ENCODE data around the gene TBC1D22A.

The TBC1D22A gene

DNA sequence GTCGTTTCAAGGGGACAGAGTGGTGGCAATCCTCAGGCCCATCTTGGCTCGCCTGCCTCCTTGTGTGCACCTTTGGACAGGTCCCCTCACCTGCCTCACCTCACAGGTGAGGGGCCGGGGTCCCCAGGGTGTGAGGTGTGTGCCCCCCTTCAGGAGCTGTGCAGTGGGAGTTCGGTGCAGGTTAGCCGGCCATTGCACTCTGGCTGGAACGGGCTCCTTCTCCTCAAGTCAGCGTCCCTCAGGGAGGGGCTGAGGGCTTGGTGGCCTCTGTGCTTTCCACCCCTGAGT is 269.1 kb downstream of the TBC1D22A start:
- DNase-seq (ENCODE audit: low read depth, low spot score), result no peak

DNA sequence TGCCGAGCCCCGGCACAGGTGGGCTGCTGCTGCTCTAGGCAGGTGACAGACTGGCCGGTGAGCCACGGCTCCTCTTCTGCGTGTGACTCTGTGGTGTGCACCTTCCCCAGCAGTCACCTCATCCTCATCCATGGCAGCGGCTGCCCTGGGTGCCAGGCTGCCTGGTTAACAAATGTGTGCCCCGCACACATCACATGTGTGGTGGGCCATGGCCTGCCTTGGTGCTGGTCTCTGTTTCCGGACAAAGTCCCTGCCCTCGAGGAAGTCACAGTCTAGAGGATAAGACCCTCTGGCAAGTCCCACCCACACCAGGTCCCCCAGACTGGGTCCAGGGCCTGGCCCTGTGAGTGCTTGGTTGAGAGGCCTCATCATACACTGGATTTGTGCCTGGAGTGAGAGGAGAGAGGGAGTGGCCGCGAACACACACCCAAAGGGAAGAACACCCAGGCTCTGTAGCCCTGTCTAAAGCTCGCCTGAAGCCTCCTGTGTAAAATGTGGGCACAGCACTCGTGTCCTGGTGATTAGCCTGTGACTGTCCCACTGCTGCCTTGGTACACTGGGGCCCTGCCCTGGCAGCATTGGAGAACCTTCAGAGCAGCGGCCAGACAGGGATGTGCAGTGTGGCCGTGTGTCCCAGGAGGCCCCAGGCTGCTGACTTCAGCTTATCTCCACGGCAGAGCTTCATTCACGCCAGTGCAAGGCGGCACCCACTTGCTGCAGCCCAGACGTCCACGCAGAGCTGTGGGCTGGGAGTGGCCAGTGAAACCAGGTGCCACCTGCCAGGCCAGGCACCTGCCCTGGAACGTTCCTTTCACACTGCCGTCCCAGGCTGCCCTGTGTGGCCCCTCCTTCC is 269.9 kb downstream of the TBC1D22A start:
- DNase-seq (ENCODE audit: low read depth, low spot score), result no peak

DNA sequence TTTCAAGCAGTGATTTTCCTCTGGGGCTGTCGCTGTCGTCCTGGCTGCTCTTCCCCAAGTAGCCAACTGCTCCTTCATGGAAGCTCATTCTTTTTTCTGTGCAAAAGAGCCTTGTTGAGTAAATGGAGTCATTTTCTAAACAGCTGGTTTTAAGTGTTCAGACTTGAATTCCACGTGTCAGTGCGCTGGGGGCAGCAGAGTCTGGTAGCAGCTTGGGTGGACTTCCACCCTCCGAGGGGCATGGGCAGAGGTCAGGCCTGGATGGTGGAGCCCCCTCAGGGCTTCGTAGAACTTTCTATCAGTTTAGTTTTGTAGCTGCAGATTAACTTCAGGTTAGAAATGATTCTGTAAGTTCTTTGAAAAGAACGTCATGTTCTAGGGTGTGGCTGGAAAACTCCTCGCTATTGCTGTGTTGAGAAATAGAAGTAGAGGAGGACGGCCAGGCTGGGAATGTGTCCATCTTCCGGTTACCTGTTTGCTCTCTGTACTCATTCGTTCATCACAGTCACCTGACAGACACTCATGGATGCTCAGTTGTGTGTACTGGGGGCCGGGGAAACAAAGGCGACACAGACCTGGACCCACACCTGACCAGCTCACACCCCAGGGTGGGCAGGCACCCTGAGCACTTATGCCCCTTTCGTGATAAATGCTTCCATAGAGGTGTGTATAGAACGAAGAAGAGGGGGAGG is 270.7 kb downstream of the TBC1D22A start:
- no peak for DNase-seq (ENCODE audit: low read depth, low spot score)

DNA sequence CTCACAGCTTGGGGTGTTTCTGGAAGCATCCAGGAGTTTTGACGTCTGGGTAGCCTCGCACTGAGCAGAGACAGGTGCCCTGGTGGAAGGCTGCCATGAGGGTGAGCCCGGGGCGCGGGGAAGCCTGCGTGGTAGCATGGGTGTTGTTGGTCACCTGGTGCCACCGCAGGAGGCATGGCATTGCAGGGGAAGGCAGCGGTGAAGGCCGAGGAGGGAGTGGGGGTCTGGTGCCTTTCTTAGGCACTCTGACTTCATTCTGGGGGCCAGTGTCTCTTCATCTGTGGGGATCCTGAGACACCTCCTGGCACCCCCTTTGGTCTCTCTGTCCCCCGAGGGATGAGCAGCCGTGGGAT is 271.2 kb downstream of the TBC1D22A start:
- DNase-seq (ENCODE audit: low read depth, low spot score), result no peak

DNA sequence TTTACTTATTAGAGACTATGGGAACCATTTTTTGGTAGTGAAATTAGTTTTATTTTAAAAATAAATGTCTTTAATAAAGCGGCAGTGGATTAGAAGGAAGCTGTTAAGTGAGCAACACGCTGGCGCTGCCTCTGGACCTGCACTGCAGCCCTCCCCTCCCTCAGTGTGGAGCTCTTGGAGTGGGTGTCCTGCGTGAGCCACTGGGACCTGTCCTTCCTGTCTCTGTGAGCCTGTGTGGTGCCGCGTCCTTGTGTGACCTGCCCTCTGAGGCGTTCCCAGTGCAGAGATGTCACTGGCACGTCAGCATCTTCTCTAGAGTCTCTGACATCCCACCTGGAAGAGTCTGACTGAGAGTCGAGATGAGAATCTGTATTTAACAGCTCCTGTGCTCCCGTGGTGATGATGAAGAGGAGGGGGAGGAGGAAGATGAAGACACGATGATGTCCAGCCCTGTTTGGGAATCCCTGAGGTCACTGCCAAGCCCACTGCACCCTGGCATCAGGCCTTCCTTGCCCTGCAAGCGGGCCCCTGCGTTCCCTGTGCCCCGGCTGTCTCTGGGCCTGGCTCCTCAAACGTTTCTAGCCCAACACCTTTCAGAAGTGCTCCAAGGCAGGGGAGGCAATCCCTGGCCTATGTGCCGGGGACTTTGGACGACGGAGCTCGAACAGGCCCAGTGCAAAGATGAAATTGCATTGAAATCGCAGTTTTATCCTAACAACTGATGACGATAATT is 271.8 kb downstream of the TBC1D22A start:
- DNase-seq (ENCODE audit: low read depth, low spot score), result no peak

DNA sequence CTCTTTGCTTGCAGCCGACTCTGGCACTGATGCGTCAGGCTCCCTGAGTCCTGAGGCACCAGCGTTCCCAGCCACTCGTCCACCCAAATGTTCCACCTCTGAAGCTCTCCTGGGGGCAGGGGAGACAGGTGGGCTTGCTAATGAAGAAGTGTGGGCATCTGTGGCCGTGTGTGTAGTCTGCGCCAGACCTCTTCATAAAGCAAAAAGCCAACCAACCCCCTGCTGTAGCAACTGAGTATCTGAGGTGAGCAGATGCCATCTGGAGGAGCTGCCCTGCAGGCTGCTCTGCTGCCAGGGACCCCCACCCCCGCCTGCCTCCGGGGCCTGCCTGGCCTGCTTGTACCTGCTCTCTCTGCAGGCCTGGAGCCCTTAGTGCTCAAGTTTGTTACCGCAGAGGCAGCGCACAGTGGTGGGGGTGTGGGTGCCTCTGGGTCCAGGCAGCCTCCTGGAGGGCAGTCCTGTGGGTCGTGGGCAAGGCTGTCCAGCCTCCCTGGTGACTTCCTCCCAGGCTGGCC is 272.5 kb downstream of the TBC1D22A start:
- no peak for DNase-seq (ENCODE audit: low read depth, low spot score)

DNA sequence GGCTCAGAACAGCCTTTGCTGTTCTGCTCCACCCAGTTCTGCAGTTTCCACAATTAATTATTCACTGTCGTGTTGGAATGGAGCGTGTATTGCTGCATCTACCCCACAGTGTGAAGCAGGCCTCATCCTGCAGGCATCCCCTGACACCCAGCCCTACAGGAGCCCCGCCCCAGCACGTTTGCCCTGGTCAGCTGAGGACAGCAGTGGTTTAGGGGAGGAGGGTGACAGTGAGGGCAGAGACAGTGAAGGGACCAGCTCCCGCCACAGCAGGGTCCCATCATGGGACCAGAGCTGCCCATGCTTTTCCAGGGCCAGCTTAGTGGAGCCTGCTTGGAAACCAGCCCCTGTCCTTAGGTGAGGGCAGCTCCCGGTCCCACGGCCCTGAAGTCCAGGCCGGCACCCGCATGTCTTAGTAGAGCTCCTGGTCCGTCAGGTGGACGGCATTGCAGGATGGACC is 273.0 kb downstream of the TBC1D22A start:
- DNase-seq (ENCODE audit: low read depth, low spot score), result no peak

DNA sequence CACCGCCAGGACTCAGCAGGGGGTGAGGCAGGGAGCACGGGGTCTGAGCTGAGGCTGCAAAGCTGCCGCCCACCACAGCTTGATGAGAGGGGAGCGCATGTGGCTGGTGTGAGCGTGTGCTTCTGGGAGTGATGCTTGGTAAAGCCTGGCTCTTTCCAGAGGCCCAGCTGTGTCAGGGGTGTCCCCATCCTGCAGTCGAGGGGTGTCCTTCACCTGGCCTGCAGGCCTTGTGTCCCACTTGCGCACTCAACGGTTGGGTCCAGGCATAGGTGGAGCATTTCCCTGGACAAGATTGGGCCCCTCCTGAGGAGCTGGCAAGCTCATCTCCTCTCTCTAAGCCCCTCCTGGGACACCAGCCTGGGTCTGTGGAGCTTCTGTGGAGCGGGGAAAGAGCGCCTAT is 273.9 kb downstream of the TBC1D22A start:
- DNase-seq (ENCODE audit: low read depth, low spot score), result no peak

DNA sequence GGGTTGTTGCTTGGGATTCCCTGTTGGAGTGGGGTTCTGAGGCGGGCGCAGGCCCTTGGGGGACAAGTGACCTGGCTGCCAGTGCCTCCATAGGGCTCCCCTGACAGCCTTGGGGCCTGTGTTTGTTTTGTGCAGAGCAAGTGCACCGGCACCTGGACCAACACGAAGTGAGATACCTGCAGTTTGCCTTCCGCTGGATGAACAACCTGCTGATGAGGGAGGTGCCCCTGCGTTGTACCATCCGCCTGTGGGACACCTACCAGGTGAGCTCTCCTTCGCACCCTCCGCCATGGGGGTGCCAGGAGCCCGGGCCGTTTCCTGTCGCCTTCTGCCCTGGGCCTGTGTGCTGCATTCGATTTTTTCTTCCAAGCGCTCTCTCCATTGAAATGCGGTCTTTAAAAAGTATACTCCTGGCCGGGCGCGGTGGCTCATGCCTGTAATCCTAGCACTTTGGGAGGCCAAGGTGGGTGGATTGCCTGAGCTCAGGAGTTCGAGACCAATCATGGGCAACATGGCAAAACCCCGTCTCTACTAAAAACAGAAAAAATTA is 274.6 kb downstream of the TBC1D22A start:
- no peak for DNase-seq (ENCODE audit: low read depth, low spot score)

DNA sequence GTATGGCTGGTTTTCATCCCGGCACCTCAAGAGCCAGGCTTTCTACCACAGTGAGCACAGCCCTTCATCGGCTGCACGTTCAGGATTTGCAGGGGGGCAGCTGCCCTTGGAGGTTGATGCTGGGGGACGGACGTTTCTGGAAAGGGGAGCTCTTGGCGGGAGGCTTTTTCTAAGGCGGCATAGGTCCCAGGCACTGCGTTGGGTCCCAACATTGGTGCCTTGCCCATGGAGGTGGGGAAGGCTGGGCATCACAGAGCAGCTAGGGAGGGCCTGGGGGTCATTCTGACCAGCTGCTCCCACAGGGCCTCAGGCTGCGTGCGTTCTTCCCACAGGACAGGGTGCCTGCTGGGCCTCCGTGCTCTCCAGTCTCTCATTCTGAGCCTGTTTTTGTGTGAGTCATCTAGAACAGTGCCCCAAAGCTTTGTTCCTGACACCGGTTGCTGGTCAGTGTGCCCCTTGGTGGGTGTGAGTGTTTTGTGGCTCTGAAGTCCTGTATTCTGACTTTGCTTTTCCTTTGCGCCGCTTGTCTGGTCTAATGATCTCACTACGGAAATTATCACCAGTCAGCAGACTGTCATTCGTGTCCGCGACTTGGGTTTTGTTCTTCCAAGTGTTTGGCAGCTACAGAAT is 275.9 kb downstream of the TBC1D22A start:
- DNase-seq (ENCODE audit: low read depth, low spot score), result no peak

DNA sequence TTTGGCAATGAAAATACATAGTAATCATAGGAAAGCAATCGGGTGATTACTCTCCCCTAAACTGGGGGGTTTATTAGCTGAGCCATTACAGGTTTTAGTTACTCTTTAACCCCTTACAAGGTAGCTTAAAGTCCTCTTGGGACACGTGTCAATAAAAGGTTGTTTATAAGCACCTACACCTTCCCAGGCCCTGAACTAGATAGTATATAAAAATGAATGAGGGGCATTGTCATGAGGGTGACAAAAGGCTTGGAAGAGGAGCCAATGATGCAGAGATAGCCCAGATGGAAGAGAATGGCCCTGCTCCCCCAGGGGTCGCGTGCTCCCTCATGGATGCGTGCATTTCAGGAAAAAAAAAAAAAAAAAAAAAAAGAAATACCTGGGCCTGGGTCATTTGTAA is 276.9 kb downstream of the TBC1D22A start:
- no peak for DNase-seq (ENCODE audit: low read depth, low spot score)

DNA sequence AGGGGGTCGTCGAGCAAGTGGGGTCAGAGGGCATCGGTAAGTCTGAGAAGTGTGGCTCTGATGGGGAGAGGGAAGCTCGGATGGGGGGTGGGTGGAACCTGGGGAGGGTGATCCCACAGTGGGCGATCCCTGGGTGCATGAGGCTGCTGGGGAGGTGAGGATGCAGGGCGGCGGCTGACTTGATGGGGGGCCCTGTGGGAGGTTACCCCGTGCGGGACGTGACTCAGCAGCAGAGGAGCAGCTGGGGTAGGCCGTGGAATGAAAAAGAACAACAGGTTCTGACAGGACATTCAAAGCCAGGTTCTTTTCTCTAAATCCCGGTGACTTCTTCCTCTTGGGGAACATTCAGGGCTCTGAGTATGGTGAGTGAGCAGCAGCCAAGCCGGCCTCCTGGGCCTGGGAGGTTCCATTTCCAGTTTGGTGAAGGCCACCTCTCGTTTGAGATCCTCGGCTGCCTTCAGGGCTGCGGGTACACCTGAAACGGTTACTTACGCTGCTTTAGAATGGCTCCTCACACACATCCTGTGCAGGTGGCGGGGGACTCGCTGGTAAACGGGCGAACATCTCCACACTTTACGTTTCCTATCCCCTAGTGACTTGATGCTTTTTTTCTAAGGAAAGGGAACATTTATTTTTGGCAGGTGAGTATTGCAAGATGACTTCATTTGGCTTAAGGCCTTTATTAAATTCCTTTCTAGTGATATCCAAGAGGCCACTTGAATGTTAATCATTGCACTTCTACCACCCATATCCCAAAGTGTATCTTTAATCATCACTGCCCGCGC is 278.2 kb downstream of the TBC1D22A start:
- DNase-seq (ENCODE audit: low read depth, low spot score), result no peak

DNA sequence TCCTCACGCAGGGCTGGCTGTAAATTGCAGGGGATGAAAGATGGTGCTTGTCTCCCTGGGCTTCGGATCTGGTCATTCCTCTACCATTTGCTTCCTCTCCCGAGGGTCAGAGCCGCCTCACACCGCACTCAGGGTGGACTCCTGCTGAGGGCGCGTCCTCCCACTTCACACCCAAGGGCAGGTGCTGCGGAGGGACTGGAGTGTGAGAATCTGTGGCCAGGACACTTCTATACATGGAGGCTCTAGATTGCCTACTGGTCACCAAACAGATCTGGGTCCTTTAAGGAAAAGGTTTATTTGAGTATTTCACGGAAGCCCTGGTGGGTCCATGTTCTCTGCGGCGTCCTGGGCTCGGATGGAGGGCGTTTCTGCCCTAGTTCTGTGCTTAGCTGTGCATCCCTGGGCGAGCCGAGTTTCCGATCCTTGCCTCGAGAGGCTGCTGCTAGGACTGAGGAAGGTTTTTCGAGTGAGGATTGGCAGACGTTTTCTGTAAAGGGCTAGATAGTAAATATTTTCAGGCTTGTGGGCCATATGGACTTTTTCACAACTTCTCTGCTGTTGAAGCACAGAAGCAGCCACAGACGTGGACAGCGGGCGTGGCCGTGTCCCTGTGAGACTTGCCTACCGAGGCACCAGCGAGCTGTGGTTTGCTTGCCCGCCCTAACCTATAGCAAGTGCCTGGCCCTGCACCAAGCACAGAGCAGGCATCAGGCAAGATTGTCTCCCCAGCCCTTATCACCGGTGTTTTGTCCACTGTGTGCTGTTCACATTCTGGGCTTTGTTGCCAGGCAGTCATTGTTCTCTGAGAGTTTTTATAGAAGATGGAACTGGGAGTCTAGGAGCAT is 279.0 kb downstream of the TBC1D22A start:
- no peak for DNase-seq (ENCODE audit: low read depth, low spot score)

DNA sequence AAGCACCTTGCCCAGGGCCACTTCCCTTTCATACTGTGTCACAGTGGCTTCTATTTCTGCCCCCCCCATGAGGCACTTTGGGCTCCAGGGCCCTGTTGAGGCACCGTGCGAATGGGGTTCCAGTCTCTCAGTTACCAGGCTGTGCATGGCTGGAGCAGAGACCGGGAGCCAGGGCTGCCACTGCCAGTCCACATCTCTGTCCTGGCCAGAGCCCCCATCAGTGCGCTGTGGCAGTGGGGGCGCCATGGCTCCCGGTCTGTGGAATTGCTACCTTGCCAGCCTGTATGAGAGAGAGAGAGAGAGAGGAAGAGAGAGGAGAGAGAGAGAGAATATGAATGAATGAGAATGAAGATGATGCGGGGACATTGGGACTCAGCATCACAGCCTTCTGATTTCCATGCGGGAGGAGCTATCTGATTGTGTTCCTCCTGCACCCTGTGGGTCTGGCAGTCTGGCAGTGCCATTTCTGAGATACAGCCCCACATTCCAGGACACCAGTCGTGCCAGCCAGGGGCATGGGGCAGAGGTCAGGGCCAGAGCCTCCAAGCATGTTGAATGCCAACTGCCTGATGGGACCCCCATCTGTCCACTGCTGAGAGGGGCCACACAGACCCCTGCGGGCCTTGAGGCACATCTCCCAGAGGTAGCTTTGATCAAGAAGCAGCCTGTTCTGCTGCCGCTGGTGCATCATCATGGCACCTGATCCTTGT is 279.8 kb downstream of the TBC1D22A start:
- DNase-seq (ENCODE audit: low read depth, low spot score), result no peak

DNA sequence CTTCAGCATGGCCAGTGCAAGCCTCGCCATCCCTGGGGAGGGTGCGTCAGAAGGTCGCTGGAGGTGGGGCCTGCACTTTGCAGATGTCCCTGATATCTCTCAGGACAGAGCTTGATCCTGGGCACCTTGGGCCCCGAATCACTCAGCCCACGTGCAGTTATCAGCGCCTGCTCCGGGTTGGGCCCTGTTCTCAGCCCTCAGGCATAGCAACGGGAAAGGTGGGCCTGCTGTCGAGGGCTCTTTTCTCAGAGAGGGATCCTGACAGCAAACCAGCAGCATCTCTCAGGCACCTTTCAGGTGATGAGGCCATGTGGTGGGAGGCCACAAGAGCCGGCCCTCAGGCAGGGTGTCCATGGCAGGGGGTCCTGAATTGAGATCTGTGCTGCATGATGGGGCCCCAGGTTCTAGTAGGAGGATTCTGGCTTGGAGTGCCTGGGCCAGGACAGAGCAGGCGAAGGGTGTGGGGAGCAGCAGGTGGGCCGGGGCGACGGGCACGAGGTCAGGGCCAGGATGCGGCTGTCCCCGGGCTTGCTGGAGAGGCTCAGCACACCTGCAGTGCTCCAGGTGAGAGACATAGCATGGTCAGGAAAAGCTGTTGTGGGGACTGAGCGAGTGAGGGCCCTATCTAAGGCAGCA is 280.5 kb downstream of the TBC1D22A start:
- DNase-seq (ENCODE audit: low read depth, low spot score), result no peak

DNA sequence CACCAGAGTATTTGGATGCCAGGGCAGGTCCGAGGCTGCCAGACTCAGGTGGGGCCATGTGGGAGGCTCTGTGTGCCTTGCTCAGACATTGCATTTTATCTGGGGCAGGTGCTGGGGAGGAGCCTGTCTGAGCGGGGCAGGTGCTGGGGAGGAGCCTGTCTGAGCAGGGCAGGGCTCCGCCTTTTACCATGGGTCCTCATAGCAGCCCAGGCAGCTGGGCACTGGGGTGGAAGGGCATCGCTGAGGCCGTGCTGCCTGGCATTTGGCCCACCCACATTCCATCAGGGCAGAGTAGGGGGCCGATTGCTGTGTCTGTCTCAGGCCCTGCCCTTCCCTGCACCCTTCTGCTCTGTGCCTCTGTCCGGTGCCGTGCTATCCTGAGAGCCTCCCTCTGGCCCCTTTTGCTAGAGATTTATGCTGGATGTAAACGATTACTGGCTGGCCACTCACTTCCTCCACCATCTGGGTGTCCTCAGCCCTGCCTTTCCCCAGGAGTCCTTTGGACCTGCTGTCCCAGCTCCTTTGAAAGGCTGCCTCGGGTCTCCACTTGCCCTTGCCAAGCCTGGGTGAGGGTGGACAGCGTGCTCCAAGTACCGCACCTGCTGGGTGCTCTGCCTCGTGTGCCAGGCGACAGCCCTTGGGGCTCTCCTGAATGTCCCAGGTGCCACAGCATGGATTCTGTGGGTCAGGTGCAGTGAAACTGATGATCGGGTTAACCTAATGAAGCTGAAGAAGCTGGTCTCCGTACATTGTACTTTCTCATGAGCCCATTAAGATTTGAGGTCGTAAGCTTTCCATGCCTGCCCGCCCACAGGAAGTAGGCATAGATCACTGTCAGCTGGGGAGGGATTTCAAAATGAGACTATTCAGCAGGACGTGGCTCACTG is 281.6 kb downstream of the TBC1D22A start:
- no peak for DNase-seq (ENCODE audit: low read depth, low spot score)

DNA sequence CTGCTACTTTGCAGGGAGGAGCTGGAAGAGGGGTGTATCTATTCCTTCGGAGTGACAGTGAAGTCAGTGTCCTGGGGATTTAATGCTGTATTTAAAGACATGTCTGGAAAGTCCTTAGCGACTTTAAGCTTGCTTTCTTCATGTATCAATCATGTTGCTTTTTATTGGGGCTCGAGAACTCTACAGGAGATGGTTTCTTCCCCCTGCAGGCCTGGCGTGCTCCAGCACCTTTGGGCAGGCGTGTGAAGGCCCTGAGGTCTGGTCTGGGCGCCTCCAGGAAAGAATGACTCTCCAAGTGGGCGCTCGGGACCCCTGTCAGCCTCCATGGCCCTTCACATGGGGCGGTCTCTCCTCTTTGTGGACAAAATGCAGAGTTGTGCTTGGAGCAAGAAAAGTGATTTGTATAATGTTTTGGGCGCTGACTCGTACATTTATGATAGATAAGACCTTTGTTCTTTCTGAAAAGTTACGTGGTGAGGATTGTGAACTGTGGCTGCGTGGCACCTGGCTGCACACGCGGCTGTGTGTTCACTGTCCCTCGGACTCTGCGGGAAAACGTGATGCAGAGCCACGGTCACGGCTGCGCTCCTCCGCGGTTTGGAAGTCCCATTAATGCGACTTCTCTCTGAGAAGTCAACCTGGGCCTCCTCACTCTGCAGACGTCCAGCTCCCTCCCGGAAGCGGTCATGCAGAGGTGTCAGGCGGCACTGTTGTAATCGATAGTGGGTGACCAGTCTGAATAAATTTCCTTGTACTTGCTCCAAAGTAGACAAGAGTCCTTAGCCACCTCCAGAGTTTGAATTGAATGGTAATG is 282.5 kb downstream of the TBC1D22A start:
- no peak for DNase-seq (ENCODE audit: low read depth, low spot score)
